Subcutaneous abdominal adipose tissue (tissue), 5 donors: ENCODE data around the gene PLA2R1.
"Not testable (repeated sequence)": the region's sequence is repeated elsewhere in the genome, so short reads cannot be mapped to it uniquely, and the experiment has no call there.

Experiments used
- H3K27ac ChIP-seq: one replicate; pipeline ENCODE4 v1.7.0; 2013; ENCODE audit warnings: low read depth, mild to moderate bottlenecking, inconsistent platforms, low read length, moderate library complexity
- H3K27me3 ChIP-seq, 5 donors: one replicate each; pipeline ENCODE4 v1.7.0; 2013; ENCODE audit warnings: low read length in 5 of 5, inconsistent platforms in 1 of 5; ENCODE audit not compliant: control insufficient read depth in 5 of 5, insufficient read depth in 4 of 5
- H3K36me3 ChIP-seq, 5 donors: one replicate each; pipeline ENCODE4 v1.7.0; 2013; ENCODE audit warnings: low read length in 5 of 5; ENCODE audit not compliant: control insufficient read depth in 5 of 5, insufficient read depth in 5 of 5
- H3K4me1 ChIP-seq, 5 donors: one replicate each; pipeline ENCODE4 v1.7.0; 2013; ENCODE audit warnings: low read length in 5 of 5, mild to moderate bottlenecking in 3 of 5, moderate library complexity in 1 of 5; ENCODE audit not compliant: control insufficient read depth in 5 of 5, insufficient read depth in 5 of 5
- H3K4me3 ChIP-seq, 5 donors: one replicate each; pipeline ENCODE4 v1.7.0; 2013; ENCODE audit warnings: low read length in 5 of 5, low read depth in 1 of 5
- H3K9ac ChIP-seq, 5 donors: one replicate each; pipeline ENCODE4 v1.7.0; 2013; ENCODE audit warnings: low read length in 5 of 5, mild to moderate bottlenecking in 4 of 5, moderate library complexity in 3 of 5
- H3K9me3 ChIP-seq, 5 donors: one replicate each; pipeline ENCODE4 v1.7.0; 2013; ENCODE audit warnings: low read length in 5 of 5; ENCODE audit not compliant: control insufficient read depth in 5 of 5
- donor health status: healthy.
- donor health status: healthy.
- donor health status: healthy.
- donor health status: healthy.
- donor health status: healthy.

PLA2R1 gene

DNA sequence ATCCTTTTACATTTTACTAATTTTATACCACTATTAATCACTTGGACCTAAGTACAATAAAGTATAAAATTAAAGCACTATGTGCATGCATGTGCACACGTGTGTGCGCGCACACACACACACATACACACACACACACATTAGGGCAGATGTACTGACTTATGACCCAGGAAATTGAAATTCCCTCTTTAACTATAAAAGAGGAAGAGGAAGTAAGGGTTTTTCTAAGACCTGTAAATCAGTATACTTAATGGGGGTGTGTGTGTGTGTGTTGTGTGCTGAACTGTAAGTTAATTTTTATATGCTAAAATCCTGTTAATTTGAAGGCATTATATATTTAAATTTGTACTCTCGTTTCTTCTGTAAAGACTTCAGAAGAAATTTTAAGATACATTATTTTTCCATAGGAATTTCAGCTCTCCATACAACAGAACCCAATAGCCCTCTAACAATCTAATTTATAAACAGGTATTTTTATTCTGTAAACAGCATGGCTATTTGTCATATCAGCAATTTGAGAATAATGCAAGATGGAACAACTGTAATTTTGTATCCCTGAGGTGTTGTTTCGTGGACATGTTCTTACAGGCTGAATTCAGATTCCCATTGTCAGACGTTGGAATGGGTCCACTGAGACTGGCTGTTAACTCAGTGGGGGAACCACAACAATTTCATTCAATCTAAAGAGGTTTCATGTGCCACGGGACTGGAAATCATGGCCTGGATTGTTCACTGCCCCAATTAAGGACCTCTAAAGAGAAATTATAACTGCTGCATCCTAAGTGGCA lies 90.9 kb downstream of the PLA2R1 start:
- Histone ChIP-seq H3K36me3 (peaks cover 0 to 13% (median 5%) of the 10 kb centered on the region in 5 donors), H3K9ac (no peak overlapping the region), H3K27ac (no peak overlapping the region), H3K4me1 (no peaks in the 10 kb centered on the region), H3K9me3 (no peaks in the 10 kb centered on the region), H3K27me3 (no peaks in the 10 kb centered on the region), H3K4me3 (no peak overlapping the region)

DNA sequence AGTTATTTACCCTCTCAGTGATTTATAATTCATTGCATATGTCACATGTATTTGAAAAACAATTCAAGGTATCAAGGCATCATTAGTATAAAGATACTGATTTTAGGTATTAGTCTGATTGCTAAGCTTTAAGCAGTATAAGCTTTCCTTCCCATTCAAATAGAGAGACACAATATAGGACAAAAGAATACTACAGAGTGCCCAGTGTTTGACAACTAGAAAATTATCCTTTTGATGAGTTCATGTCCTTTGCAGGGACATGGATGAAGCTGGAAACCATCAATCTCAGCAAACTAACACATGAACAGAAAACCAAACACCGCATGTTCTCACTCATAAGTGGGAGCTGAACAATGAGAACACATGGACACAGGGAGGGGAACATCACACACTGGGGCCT lies 91.9 kb downstream of the PLA2R1 start:
- H3K9ac ChIP-seq, H3K27me3 ChIP-seq, H3K27ac ChIP-seq, H3K4me1 ChIP-seq, H3K9me3 ChIP-seq, H3K4me3 ChIP-seq: not testable (repeated sequence)
- peaks cover 0 to 12% (median 10%) of the 10 kb centered on the region in 5 donors for H3K36me3 ChIP-seq

DNA sequence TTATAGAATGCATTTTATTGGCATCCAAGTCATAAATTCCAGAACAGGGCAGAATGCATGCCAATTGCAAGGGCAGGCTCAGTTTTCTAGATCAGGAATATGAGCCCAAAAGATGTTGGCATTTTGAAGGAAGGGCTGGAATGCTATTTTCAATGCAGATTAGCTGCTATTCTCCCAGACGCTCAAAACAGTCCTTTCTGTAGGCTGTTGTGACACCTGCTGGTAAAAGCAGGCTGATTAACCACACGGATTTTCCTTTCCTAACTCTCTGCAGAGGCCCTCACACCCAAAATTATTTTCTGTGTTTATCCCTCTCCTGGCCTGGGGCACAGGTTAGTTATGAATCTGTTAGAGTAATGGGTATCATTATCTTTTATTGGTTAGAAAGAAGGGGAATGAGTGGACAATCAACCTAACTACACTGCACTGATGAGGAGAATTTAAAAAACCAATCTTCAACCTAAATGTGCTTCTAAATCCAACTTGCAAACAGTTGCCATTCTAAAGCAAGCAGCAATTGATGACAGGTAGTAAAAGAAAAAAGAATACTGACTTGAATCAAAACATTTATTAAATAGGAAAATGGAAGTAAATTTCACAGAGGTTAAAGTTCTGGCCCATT lies 94.0 kb downstream of the PLA2R1 start:
- Histone ChIP-seq H3K9ac (no peak overlapping the region), H3K4me3 (no peak overlapping the region), H3K4me1 (no peaks in the 10 kb centered on the region), H3K9me3 (no peaks in the 10 kb centered on the region), H3K36me3 (peaks cover 0 to 11% (median 7%) of the 10 kb centered on the region in 5 donors), H3K27me3 (no peaks in the 10 kb centered on the region), H3K27ac (no peak overlapping the region)

DNA sequence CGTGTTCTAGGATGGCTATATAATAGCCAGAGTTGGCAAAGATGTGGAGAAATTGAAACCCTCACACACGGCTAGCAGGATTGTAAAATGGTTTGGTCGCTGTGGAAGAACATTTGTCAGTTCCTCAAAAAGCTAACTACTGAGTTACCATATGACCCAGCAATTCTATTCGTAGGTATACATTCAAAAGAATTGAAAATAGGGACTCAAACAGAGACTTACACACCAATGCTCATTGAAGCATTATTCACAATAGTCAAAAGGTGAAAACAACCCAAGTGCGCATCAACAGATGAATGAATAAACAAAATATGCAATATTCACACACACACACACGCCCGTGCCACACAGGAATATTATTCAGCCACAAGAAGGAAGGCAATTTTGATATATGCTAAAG lies 98.7 kb downstream of the PLA2R1 start:
- Histone ChIP-seq H3K9ac (no peak overlapping the region), H3K9me3 (no peaks in the 10 kb centered on the region), H3K4me3 (no peak overlapping the region), H3K36me3 (peaks cover 0 to 12% (median 9%) of the 10 kb centered on the region in 5 donors), H3K4me1 (peaks cover 0 to 13% (median 0%) of the 10 kb centered on the region in 5 donors), H3K27me3 (no peaks in the 10 kb centered on the region), H3K27ac (no peak overlapping the region)

DNA sequence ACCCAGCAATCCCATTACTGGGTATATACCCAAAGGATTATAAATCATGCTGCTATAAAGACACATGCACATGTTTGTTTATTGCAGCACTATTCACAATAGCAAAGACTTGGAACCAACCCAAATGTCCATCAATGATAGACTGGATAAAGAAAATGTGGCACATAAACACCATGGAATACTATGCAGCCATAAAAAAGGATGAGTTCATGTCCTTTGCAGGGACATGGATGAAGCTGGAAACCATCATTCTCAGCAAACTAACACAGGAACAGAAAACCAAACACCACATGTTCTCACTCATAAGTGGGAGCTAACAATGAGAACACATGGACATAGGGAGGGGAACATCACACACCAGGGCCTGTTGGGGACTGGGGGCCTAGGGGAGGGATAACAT lies 99.9 kb downstream of the PLA2R1 start:
- H3K9ac ChIP-seq, H3K9me3 ChIP-seq, H3K4me3 ChIP-seq, H3K27ac ChIP-seq, H3K27me3 ChIP-seq: not testable (repeated sequence)
- peaks cover 5 to 18% (median 12%) of the 10 kb centered on the region in 5 donors for H3K36me3 ChIP-seq
- peaks cover 0 to 13% (median 0%) of the 10 kb centered on the region in 5 donors for H3K4me1 ChIP-seq

- H3K9me3 ChIP-seq, result no peaks in the 10 kb centered on the region
- no peaks in the 10 kb centered on the region for H3K27me3 ChIP-seq
- no peak overlapping the region for H3K9ac ChIP-seq
- no peak overlapping the region for H3K27ac ChIP-seq
- H3K36me3 ChIP-seq, result peaks cover 5 to 21% (median 9%) of the 10 kb centered on the region in 5 donors
- H3K4me3 ChIP-seq, result no peak overlapping the region
- peaks cover 0 to 13% (median 0%) of the 10 kb centered on the region in 5 donors for H3K4me1 ChIP-seq
These were observed 101.0 kb downstream of the PLA2R1 start for GRCh38 chr2:159961451-159961850.

DNA sequence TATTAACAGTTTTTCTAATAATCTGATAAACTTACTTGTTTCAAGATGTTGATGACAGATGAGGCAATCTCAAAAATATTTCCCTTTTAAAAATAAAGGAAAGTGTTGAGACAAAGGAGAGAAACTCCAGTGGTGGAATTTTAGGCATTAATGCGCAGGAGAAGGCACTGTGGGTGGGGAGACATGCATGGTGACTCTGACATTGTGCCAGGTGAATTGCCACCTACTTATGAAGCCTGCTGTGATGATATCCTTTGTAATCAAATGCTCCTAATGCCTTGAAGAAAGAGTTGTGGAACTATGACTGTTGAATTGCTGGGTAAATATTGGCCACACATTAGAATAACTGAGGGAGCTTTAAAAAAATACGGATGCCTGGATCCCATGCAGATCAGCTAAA lies 101.4 kb downstream of the PLA2R1 start:
- no peaks in the 10 kb centered on the region for H3K9me3 ChIP-seq
- no peak overlapping the region for H3K9ac ChIP-seq
- H3K27me3 ChIP-seq, result no peaks in the 10 kb centered on the region
- no peak overlapping the region for H3K4me3 ChIP-seq
- no peak overlapping the region for H3K27ac ChIP-seq
- peaks cover 0 to 13% (median 0%) of the 10 kb centered on the region in 5 donors for H3K4me1 ChIP-seq
- H3K36me3 ChIP-seq, result peaks cover 3 to 21% (median 6%) of the 10 kb centered on the region in 5 donors

GRCh38 chr2:159960414-159960813 lies 102.0 kb downstream of the PLA2R1 start:
- no peak overlapping the region for H3K4me3 ChIP-seq
- no peak overlapping the region for H3K9ac ChIP-seq
- peaks cover 0 to 18% (median 5%) of the 10 kb centered on the region in 5 donors for H3K36me3 ChIP-seq
- no peaks in the 10 kb centered on the region for H3K27me3 ChIP-seq
- peaks cover 0 to 13% (median 0%) of the 10 kb centered on the region in 5 donors for H3K4me1 ChIP-seq
- no peaks in the 10 kb centered on the region for H3K9me3 ChIP-seq
- no peak overlapping the region for H3K27ac ChIP-seq

DNA sequence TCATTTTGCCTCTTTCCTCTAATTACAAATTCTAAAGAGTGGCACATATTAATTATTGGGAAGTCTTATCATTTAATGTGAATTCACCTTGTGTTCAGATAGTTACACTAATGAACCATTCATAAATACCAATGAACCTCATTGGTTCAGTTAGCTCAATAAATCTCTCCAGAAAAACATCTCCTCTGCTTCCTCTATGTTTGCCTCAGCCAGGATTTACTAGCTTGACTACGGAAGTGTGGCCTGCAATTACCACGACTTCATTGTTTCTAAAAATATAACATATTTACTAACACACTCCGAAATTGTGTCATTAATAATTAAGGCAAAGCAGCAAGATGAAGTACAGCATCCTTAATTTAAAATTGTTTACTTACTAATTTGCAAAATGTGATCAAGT lies 103.3 kb downstream of the PLA2R1 start:
- Histone ChIP-seq H3K4me1 (peaks cover 0 to 13% (median 0%) of the 10 kb centered on the region in 5 donors), H3K9ac (no peak overlapping the region), H3K27me3 (no peaks in the 10 kb centered on the region), H3K27ac (no peak overlapping the region), H3K4me3 (no peak overlapping the region), H3K36me3 (peaks cover 4 to 17% (median 12%) of the 10 kb centered on the region in 5 donors), H3K9me3 (no peaks in the 10 kb centered on the region)

- H3K27me3 ChIP-seq, result no peaks in the 10 kb centered on the region
- H3K9ac ChIP-seq, result no peak overlapping the region
- H3K27ac ChIP-seq, result no peak overlapping the region
- peaks cover 13 to 30% (median 17%) of the 10 kb centered on the region in 5 donors for H3K36me3 ChIP-seq
- H3K9me3 ChIP-seq, result no peaks in the 10 kb centered on the region
- no peaks in the 10 kb centered on the region for H3K4me1 ChIP-seq
- no peak overlapping the region for H3K4me3 ChIP-seq
These were observed 109.1 kb downstream of the PLA2R1 start for GRCh38 chr2:159953136-159953823.
